GM12878 (cell line): ENCODE results near the gene RNPEP. TPM values are rescaled to one million over a fixed set of nuclear protein-coding genes. Genes with fewer than 3 reads are reported as not detected.

Source experiments
- BMI1 ChIP-seq: fragments of 450-650 bp; IDR thresholded peaks from 2 replicates; pipeline ENCODE4 v1.6.1; 2016; ENCODE audit warnings: mild to moderate bottlenecking, moderate library complexity, borderline replicate concordance
- GATAD2B ChIP-seq: fragments of 450-650 bp; conservative IDR thresholded peaks from 2 replicates; pipeline ENCODE4 v1.6.1; 2017; ENCODE audit warnings: low read depth, mild to moderate bottlenecking, moderate library complexity
- IRF5 ChIP-seq: fragments of 450-650 bp; IDR thresholded peaks from 2 replicates; pipeline ENCODE4 v1.6.1; 2017; ENCODE audit warnings: borderline replicate concordance
- LARP7 ChIP-seq: fragments of 450-650 bp; IDR thresholded peaks from 2 replicates; pipeline ENCODE4 v1.6.1; 2017; ENCODE audit warnings: mild to moderate bottlenecking
- MLLT1 ChIP-seq: fragments of 450-650 bp; IDR thresholded peaks from 2 replicates; pipeline ENCODE4 v1.6.1; 2016; ENCODE audit warnings: mild to moderate bottlenecking
- SRF ChIP-seq, 2 experiments: IDR thresholded peaks; 2 replicates each; pipeline ENCODE4 v1.6.1; 2011; ENCODE audit warnings: low read depth in 2 of 2, low read length in 2 of 2, mild to moderate bottlenecking in 1 of 2, moderate library complexity in 1 of 2
- STAT1 ChIP-seq: fragments of 450-650 bp; conservative IDR thresholded peaks from 2 replicates; pipeline ENCODE4 v1.6.1; 2014; ENCODE audit warnings: antibody characterized with exemption, mild to moderate bottlenecking
- STAT3 ChIP-seq: IDR thresholded peaks from 2 replicates; pipeline ENCODE4 v1.6.1; 2011; ENCODE audit warnings: low read depth, low read length, improper control_type of control experiment
- TAF1 ChIP-seq: IDR thresholded peaks from 2 replicates; pipeline ENCODE4 v1.6.1; 2011; ENCODE audit warnings: mild to moderate bottlenecking, low read depth, low read length, borderline replicate concordance
- TCF12 ChIP-seq: IDR thresholded peaks from 2 replicates; pipeline ENCODE4 v1.6.1; 2011; ENCODE audit warnings: low read depth, mild to moderate bottlenecking, low read length
- polyA plus RNA-seq, 11 experiments: library from polyadenylated mRNA; depleted of rRNA in 4 of 11; unstranded in 6 of 11; stranded (reverse) in 5 of 11; fragments of >200 nt; fragmentation: Nextera tagmentation in 4 of 11; fragmentation: Illumina TruSeq in 1 of 11; extraction: Ambion mirVana in 4 of 11; extraction: Trizol in 1 of 11; gene quantifications; 1 replicate in 1 of 11; 2 replicates in 10 of 11; pipeline versions ENCODE4 v1.2.1 to v1.2.3, GENCODE V29; 2011 to 2016; ENCODE audit warnings: inconsistent platforms in 2 of 11, missing spikeins in 2 of 11, low read depth in 1 of 11
- total RNA-seq, 4 experiments: library from RNA; depleted of rRNA in 3 of 4; stranded (reverse); fragments of >200 nt in 3 of 4; fragmentation: Illumina TruSeq in 1 of 4; extraction: Trizol in 1 of 4; gene quantifications; 2 replicates each; pipeline versions ENCODE4 v1.2.1 to v1.2.3, GENCODE V29; 2013 to 2021

Gene RNPEP
- total and polyA plus RNA-seq, 10 of the 15 experiments (the other 5 are each of a cell fraction or from before 2014, with no cell fraction given) = 18.3 to 68.2 (median 44.6) TPM

- no peak for TF ChIP-seq IRF5
- TF ChIP-seq BMI1 = no peak
- TF ChIP-seq TAF1 = no peak
- no peak for TF ChIP-seq TCF12
- TF ChIP-seq LARP7 = no peak
- TF ChIP-seq MLLT1 = no peak
- no peak for TF ChIP-seq GATAD2B
- no peak for TF ChIP-seq SRF (IDR thresholded peaks at IDR 0.05; ENCODE audit: low read depth in 2 of 2, low read length in 2 of 2)
- no peak for TF ChIP-seq STAT1
- no peak for TF ChIP-seq STAT3
- TF ChIP-seq, all 136 proteins: peak for 0
Measured at GRCh38 chr1:202014060-202014459, 31.6 kb downstream of the RNPEP start (continued).
